HG03442 (cell line): Measurements from ENCODE around the gene ZBTB7C.

Experiments used
- ATAC-seq: cut with Tn5 transposase; IDR thresholded peaks from one replicate; pipeline ENCODE4 v1.9.1; 2021; ENCODE audit warnings: mild to moderate bottlenecking, moderate library complexity; ENCODE audit not compliant: unreplicated experiment

ZBTB7C gene

GRCh38 chr18:48199399-48199798 is 209.8 kb downstream of the ZBTB7C start:
- ATAC-seq, result no peak

GRCh38 chr18:48197819-48198218 is 211.4 kb downstream of the ZBTB7C start:
- ATAC-seq, result no peak

GRCh38 chr18:48195787-48196186 is 213.4 kb downstream of the ZBTB7C start:
- no peak for ATAC-seq

- ATAC-seq, result no peak
Observed at GRCh38 chr18:48194591-48195181, 214.5 kb downstream of the ZBTB7C start.

- ATAC-seq, result no peak
Observed at GRCh38 chr18:48193521-48194492, 215.4 kb downstream of the ZBTB7C start.

- ATAC-seq, result no peak
Observed at GRCh38 chr18:48192542-48192941, 216.6 kb downstream of the ZBTB7C start.

GRCh38 chr18:48191494-48191893 is 217.7 kb downstream of the ZBTB7C start:
- no peak for ATAC-seq

- no peak for ATAC-seq
Observed at GRCh38 chr18:48190994-48191393, 218.2 kb downstream of the ZBTB7C start.

- ATAC-seq, result no peak
Observed at GRCh38 chr18:48188609-48189008, 220.6 kb downstream of the ZBTB7C start.

GRCh38 chr18:48186861-48187260 is 222.3 kb downstream of the ZBTB7C start:
- no peak for ATAC-seq

- no peak for ATAC-seq
Observed at GRCh38 chr18:48186131-48186766, 222.9 kb downstream of the ZBTB7C start.

GRCh38 chr18:48184118-48184517 is 225.1 kb downstream of the ZBTB7C start:
- ATAC-seq, result no peak

GRCh38 chr18:48183613-48184012 is 225.6 kb downstream of the ZBTB7C start:
- no peak for ATAC-seq

- ATAC-seq, result no peak
Observed at GRCh38 chr18:48182779-48183178, 226.4 kb downstream of the ZBTB7C start.

GRCh38 chr18:48181857-48182256 is 227.3 kb downstream of the ZBTB7C start:
- ATAC-seq, result no peak

GRCh38 chr18:48181087-48181823 is 227.9 kb downstream of the ZBTB7C start:
- no peak for ATAC-seq

GRCh38 chr18:48179666-48180065 is 229.5 kb downstream of the ZBTB7C start:
- no peak for ATAC-seq

- ATAC-seq, result no peak
Observed at GRCh38 chr18:48179001-48179400, 230.2 kb downstream of the ZBTB7C start.

GRCh38 chr18:48176909-48177308 is 232.3 kb downstream of the ZBTB7C start:
- ATAC-seq, result no peak

GRCh38 chr18:48173557-48173956 is 235.6 kb downstream of the ZBTB7C start:
- no peak for ATAC-seq
